Mesodermal cell (in vitro differentiated cells): ENCODE data around the gene TPRKB. TPM values are rescaled to one million over a fixed set of nuclear protein-coding genes. Genes with fewer than 3 reads are reported as not detected.
"Not testable (repeated sequence)": the region's sequence is repeated elsewhere in the genome, so short reads cannot be mapped to it uniquely, and the experiment has no call there.

Source experiments
- H3K27ac ChIP-seq: 2 replicates; pipeline ENCODE4 v1.7.0; 2013; ENCODE audit warnings: mild to moderate bottlenecking, low read depth, low read length, moderate library complexity; ENCODE audit not compliant: severe bottlenecking
- H3K36me3 ChIP-seq: 2 replicates; pipeline ENCODE4 v1.7.1; 2013; ENCODE audit warnings: mild to moderate bottlenecking, low read length, moderate library complexity; ENCODE audit not compliant: control insufficient read depth, insufficient read depth
- H3K4me1 ChIP-seq: one replicate; pipeline ENCODE4 v1.7.1; 2013; ENCODE audit warnings: mild to moderate bottlenecking, low read length; ENCODE audit not compliant: insufficient read depth, control insufficient read depth, poor library complexity, severe bottlenecking
- H3K4me3 ChIP-seq: 2 replicates; pipeline ENCODE4 v1.7.0; 2013; ENCODE audit warnings: low read length, control low read depth, mild to moderate bottlenecking; ENCODE audit not compliant: insufficient read depth, poor library complexity, severe bottlenecking; ENCODE audit errors: extremely low read depth
- H3K9me3 ChIP-seq: 2 replicates; pipeline ENCODE4 v1.7.1; 2013; ENCODE audit warnings: mild to moderate bottlenecking, low read length, moderate library complexity; ENCODE audit not compliant: control insufficient read depth
- WGBS, 2 experiments: methylation state at CpG; one replicate each; pipeline ENCODE4 v1.1.5; 2013; ENCODE audit warnings: missing lambda C conversion rate in 2 of 2; ENCODE audit not compliant: insufficient coverage in 2 of 2; 5-methylcytosine and 5-hydroxymethylcytosine counted together
- polyA plus RNA-seq, 2 experiments: library from polyadenylated mRNA; stranded (reverse); fragments of 50-300 nt; gene quantifications; one replicate each; pipeline ENCODE4 v1.2.3, GENCODE V29; 2013

The TPRKB gene
- 52.1 TPM for polyA plus RNA-seq (2013, experiment 1 of 2)
- 73.8 TPM for polyA plus RNA-seq (2013, experiment 2 of 2)

DNA sequence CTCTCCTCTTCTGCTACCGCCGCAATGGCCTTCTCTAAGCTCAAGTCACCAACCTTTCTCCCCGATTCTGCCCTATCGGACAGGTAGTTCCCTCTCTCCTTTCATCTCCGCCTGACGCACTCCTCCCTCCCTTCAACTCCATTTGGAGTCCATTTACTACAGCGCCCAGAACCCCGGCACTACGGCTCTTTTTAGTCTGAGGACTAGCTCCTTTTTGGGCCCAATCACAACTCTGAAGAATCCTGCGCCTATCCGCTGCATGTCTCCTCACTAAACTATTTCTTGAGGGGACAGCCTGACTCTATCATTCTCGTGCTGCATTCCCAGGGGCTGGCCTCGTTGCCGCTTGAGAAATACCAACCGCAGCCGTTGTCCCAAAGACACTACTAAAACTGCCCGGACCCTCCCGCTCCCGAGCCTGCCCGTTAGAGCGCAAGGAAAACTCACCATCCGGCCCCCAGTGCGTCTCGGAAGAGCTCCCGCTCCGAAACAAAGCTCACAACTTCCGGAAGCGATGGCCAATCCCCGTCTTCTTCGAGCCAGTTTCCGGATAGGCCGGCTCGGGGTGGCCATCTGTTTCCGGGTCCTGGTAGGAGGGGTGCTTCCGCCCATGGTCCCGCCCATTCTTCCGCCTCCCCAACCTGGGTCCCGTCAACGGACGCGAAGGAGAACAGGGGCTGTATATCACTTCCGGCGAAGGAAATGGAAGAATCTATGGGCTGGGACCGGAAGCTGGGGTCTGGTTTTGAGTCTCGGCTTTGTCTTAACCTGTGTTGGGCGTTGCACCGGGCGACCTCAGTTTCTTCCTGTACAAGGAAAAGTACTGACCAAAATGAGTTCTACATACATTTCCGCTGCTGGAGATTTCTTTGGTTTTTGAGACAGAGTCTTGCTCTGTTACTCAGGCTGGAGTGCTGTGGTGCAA is at the start of gene TPRKB:
TPRKB (minus strand) TSS at position 491 of the 925 bp plus-strand sequence. CDS start 2,776 bp downstream, outside the sequence.
- peak within 1 kb of the TSS; percentile 92 for H3K4me3 ChIP-seq
- H3K27ac ChIP-seq, result peak within 1 kb of the TSS; percentile 80
- H3K4me1 ChIP-seq, result no peaks in the 10 kb centered on the region
- H3K36me3 ChIP-seq, result peaks cover 24% of the 10 kb centered on the region
- WGBS, 2 experiments, result 6 to 10% methylated on average over 34 to 38 of the region's 49 CpGs
- H3K9me3 ChIP-seq, result peaks cover 8% of the 10 kb centered on the region

DNA sequence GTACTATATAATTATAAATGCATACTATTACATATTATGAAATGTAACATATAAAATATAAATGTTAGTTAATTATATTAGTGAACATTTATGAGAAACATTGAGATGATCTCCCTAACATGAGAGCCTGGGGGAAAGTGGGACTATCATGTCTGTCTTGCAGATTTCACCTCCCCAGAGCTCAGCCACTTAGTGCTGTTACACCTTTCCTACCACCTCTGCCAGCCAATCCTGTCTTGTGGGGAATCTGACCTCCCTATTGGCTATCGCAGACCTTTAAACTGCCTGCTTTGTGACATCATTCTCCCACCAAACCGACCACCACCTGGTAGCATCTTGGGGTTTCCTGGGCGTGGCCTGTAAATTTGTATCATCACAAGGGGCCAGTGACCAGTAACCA is 46.7 kb upstream of the TPRKB start, which contains the start of gene C2orf78:
C2orf78 (plus strand) TSS at position 301 of the 400 bp plus-strand sequence. CDS start 127 bp downstream, outside the sequence.
- WGBS, 2 experiments, result no CpG with 5 or more reads among the region's 3 CpGs
- not testable (repeated sequence) for H3K9me3 ChIP-seq, H3K27ac ChIP-seq, H3K4me1 ChIP-seq, H3K4me3 ChIP-seq, H3K36me3 ChIP-seq

- not testable (repeated sequence) for H3K27ac ChIP-seq, H3K4me1 ChIP-seq, H3K36me3 ChIP-seq, H3K4me3 ChIP-seq, H3K9me3 ChIP-seq
- 90 to 97% methylated on average over 10 of the region's 15 CpGs for WGBS, 2 experiments
Observed at GRCh38 chr2:73783402-73783801, 46.3 kb upstream of the TPRKB start.

DNA sequence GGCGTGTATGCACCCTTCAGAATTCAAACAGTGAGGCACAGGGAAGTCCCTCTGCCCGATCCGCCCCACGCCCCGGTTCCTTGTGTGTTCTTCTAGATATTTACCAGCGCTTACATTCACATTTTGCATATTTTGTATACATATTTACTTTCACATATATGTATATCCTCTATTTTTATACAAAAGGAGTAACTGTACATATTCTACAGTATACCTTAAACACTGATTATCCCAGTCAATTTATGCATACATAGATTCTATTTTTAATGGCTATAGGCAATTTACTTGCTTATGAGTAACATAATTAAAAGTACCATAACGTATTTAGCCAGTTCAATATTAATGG is 43.1 kb upstream of the TPRKB start:
- 0% methylated on average over 1 to 2 of the region's 7 CpGs for WGBS, 2 experiments
- H3K4me3 ChIP-seq, result peak overlapping the region; percentile 96
- H3K9me3 ChIP-seq, result no peaks in the 10 kb centered on the region
- H3K36me3 ChIP-seq, result peaks cover 13% of the 10 kb centered on the region
- no peak overlapping the region for H3K27ac ChIP-seq
- peaks cover 3% of the 10 kb centered on the region for H3K4me1 ChIP-seq

- WGBS, 2 experiments, result 0% methylated on average over 36 to 37 of the region's 40 CpGs
- peak within 1 kb of the TSS; percentile 77 for H3K27ac ChIP-seq
Observed at GRCh38 chr2:73779467-73780236, 42.5 kb upstream of the TPRKB start, which contains the start of gene DUSP11. Gene DUSP11 (minus strand): TSS chr2:73780103. CDS start chr2:73779974, 129 bp downstream.

DNA sequence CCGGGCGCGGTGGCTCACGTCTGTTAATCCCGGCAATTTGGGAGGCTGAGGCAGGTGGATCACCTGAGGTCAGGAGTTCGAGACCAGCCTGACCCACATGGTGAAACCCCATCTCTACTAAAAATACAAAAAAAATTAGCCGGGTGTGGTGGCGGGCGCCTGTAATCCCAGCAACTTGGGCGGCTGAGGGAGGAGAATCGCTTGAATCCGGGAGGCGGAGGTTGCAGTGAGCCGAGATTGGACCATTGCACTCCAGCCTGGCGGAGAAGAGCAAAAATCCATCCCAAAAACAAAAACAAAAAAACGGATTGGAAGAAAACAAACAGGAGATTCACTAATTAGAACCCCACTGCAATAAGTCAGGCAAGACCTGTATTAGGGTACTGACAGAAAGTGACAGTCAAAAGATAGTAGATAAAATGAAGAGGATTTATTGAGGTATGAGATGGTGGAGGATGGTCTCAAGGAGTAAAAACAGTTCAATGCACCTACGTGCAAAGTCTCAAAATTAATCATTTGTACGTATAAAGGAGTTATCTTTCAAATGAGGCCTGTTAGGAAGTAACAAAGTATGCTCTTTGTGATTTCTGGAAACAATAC is 41.8 kb upstream of the TPRKB start:
- WGBS, 2 experiments, result 75 to 90% methylated on average over 8 to 13 of the region's 18 CpGs
- not testable (repeated sequence) for H3K27ac ChIP-seq

More at GRCh38 chr2:73779467-73780236, 42.5 kb upstream of the TPRKB start, which contains the start of gene DUSP11:
- Histone ChIP-seq H3K4me1 (peaks cover 3% of the 10 kb centered on the region), H3K36me3 (peaks cover 19% of the 10 kb centered on the region), H3K4me3 (peak within 1 kb of the TSS; percentile 96), H3K9me3 (no peaks in the 10 kb centered on the region)

DNA sequence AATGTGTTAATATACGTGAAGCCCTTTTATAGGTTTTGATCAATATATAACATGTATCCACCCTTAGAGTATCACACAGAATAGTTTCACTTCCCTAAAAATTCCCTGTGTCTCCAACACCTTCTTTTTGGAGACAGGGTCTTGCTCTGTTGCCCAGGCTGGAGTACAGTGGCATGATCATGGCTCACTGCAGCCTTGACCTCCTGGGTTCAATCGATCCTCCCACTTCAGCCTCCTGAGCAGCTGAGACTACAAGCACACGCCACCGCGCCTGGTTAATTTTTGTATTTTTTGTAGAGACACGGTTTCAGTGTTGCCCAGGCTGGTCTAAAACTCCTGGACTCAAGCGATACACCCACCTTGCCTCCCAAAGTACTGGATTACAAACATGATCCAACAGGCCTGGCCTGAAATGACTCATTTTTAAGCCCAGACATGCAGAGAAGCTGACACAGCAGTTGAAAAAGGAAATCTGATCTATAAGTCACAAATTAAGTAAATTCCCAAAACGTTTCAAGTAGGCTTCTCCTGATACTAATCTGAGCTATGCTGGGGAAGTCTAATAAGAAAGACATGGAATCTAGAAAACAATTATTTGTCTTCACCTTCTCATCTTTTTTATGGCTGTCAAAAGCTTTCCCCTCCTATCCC is 39.8 kb upstream of the TPRKB start:
- WGBS, 2 experiments, result 91 to 96% methylated on average over 6 to 7 of the region's 8 CpGs
- H3K4me1 ChIP-seq, result no peaks in the 10 kb centered on the region
- H3K36me3 ChIP-seq, result peaks cover 38% of the 10 kb centered on the region
- H3K9me3 ChIP-seq, result no peaks in the 10 kb centered on the region
- H3K27ac ChIP-seq, result no peak overlapping the region
- no peak overlapping the region for H3K4me3 ChIP-seq

More for the DNA sequence above, 41.8 kb upstream of the TPRKB start:
- not testable (repeated sequence) for H3K9me3 ChIP-seq, H3K4me1 ChIP-seq
- Histone ChIP-seq H3K36me3 (peaks cover 25% of the 10 kb centered on the region), H3K4me3 (peak overlapping the region; percentile 96)

GRCh38 chr2:73776381-73776780 is 39.2 kb upstream of the TPRKB start:
- Histone ChIP-seq H3K27ac (no peak overlapping the region), H3K9me3 (no peaks in the 10 kb centered on the region), H3K36me3 (peaks cover 44% of the 10 kb centered on the region), H3K4me3 (no peak overlapping the region), H3K4me1 (no peaks in the 10 kb centered on the region)
- WGBS, 2 experiments, result no CpG with 5 or more reads among the region's 4 CpGs

- Histone ChIP-seq H3K27ac (no peak overlapping the region), H3K4me1 (no peaks in the 10 kb centered on the region), H3K36me3 (peaks cover 79% of the 10 kb centered on the region)
Observed at GRCh38 chr2:73772819-73773218, 35.7 kb upstream of the TPRKB start.

DNA sequence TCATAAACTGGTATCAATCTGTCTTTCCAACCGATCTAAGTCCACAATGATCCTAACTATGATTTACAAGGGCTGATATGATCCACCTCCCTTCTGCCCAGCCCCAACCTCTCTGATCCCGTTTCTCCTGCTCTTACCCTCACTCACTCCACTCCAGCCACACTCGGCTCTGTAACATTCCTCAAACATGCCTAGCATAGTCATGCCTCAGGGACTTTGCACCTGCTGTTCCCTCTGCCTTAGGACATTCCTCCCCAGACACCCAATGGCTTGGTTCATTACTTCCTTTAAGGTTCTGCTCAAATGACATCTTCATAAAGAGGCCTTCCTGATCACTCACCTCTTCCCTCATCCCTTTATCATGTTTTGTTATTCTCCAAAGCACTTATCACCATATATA is 33.6 kb upstream of the TPRKB start:
- peaks cover 84% of the 10 kb centered on the region for H3K36me3 ChIP-seq
- WGBS, 2 experiments, result 96 to 100% methylated on average over 3 of the region's 3 CpGs

More at GRCh38 chr2:73772819-73773218, 35.7 kb upstream of the TPRKB start:
- H3K4me3 ChIP-seq, result no peak overlapping the region
- no peaks in the 10 kb centered on the region for H3K9me3 ChIP-seq

More for the DNA sequence above, 33.6 kb upstream of the TPRKB start:
- no peaks in the 10 kb centered on the region for H3K4me1 ChIP-seq
- no peaks in the 10 kb centered on the region for H3K9me3 ChIP-seq
- no peak overlapping the region for H3K4me3 ChIP-seq
- no peak overlapping the region for H3K27ac ChIP-seq
